ENCODE results near the gene SMARCC2. TPM values are rescaled to one million over a fixed set of nuclear protein-coding genes. Genes with fewer than 3 reads are reported as not detected.
"Not testable (repeated sequence)": the region's sequence is repeated elsewhere in the genome, so short reads cannot be mapped to it uniquely, and the experiment has no call there.

The SMARCC2 gene
- total RNA-seq, 1 donor from 2014 or later: 147 TPM

- Mint-ChIP-seq H3K4me1 (ENCODE audit: unreplicated experiment) (peaks cover 52% of the 10 kb centered on the region), H3K27ac (peak overlapping the region; percentile 100), H3K27me3 (peaks cover 3% of the 10 kb centered on the region), H3K4me3 (peak overlapping the region; percentile 100), H3K36me3 (peaks cover 37% of the 10 kb centered on the region), H3K9me3 (no peaks in the 10 kb centered on the region)
- TF ChIP-seq CTCF (conservative IDR thresholded peaks at IDR 0.05): peak; percentile 77
- peak; percentile 80 for DNase-seq (ENCODE audit: extremely low spot score, unreplicated experiment)
Observed at GRCh38 chr12:56157201-56158028, 31.9 kb downstream of the SMARCC2 start.

GRCh38 chr12:56156464-56157200 is 32.7 kb downstream of the SMARCC2 start:
- H3K27me3 Mint-ChIP-seq; DNase-seq (ENCODE audit: extremely low spot score, unreplicated experiment); H3K9me3 Mint-ChIP-seq: not testable (repeated sequence)
- H3K4me3 Mint-ChIP-seq: peak overlapping the region; percentile 100
- peak overlapping the region; percentile 100 for H3K27ac Mint-ChIP-seq
- peaks cover 51% of the 10 kb centered on the region for H3K4me1 Mint-ChIP-seq (ENCODE audit: unreplicated experiment)
- peaks cover 33% of the 10 kb centered on the region for H3K36me3 Mint-ChIP-seq

- H3K27ac Mint-ChIP-seq: peak overlapping the region; percentile 71
- H3K9me3 Mint-ChIP-seq: no peaks in the 10 kb centered on the region
- no peak for TF ChIP-seq CTCF (conservative IDR thresholded peaks at IDR 0.05)
- peak overlapping the region; percentile 64 for H3K4me3 Mint-ChIP-seq
- H3K36me3 Mint-ChIP-seq: peaks cover 23% of the 10 kb centered on the region
- peaks cover 3% of the 10 kb centered on the region for H3K27me3 Mint-ChIP-seq
- no peak for DNase-seq (ENCODE audit: extremely low spot score, unreplicated experiment)
- H3K4me1 Mint-ChIP-seq (ENCODE audit: unreplicated experiment): peaks cover 48% of the 10 kb centered on the region
Observed at GRCh38 chr12:56155256-56155845, 33.9 kb downstream of the SMARCC2 start.

- Mint-ChIP-seq H3K27ac (peak overlapping the region; percentile 71), H3K4me3 (peak overlapping the region; percentile 64), H3K27me3 (peaks cover 3% of the 10 kb centered on the region), H3K36me3 (peaks cover 18% of the 10 kb centered on the region), H3K9me3 (no peaks in the 10 kb centered on the region), H3K4me1 (ENCODE audit: unreplicated experiment) (peaks cover 44% of the 10 kb centered on the region)
- DNase-seq (ENCODE audit: extremely low spot score, unreplicated experiment): no peak
- TF ChIP-seq CTCF (conservative IDR thresholded peaks at IDR 0.05): no peak
Observed at GRCh38 chr12:56154818-56155217, 34.5 kb downstream of the SMARCC2 start.

GRCh38 chr12:56154246-56154771 is 35.0 kb downstream of the SMARCC2 start:
- Mint-ChIP-seq H3K4me3 (peak overlapping the region; percentile 64), H3K27me3 (peaks cover 3% of the 10 kb centered on the region), H3K9me3 (no peaks in the 10 kb centered on the region), H3K27ac (peak overlapping the region; percentile 41), H3K4me1 (ENCODE audit: unreplicated experiment) (peaks cover 39% of the 10 kb centered on the region), H3K36me3 (peaks cover 14% of the 10 kb centered on the region)
- no peak for TF ChIP-seq CTCF (conservative IDR thresholded peaks at IDR 0.05)
- DNase-seq (ENCODE audit: extremely low spot score, unreplicated experiment): no peak

Measured in type B pancreatic cell (in vitro differentiated cells).